ENCODE data around the gene IFT81.

GRCh38 chr12:110201995-110202394 is 77.8 kb downstream of the IFT81 start:
- TF ChIP-seq, protein P1, sequence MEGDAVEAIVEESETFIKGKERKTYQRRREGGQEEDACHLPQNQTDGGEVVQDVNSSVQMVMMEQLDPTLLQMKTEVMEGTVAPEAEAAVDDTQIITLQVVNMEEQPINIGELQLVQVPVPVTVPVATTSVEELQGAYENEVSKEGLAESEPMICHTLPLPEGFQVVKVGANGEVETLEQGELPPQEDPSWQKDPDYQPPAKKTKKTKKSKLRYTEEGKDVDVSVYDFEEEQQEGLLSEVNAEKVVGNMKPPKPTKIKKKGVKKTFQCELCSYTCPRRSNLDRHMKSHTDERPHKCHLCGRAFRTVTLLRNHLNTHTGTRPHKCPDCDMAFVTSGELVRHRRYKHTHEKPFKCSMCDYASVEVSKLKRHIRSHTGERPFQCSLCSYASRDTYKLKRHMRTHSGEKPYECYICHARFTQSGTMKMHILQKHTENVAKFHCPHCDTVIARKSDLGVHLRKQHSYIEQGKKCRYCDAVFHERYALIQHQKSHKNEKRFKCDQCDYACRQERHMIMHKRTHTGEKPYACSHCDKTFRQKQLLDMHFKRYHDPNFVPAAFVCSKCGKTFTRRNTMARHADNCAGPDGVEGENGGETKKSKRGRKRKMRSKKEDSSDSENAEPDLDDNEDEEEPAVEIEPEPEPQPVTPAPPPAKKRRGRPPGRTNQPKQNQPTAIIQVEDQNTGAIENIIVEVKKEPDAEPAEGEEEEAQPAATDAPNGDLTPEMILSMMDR (IDR thresholded peaks at IDR 0.05): no peak
- no peak for TF ChIP-seq ATF2 (CRISPR knock-in tag; IDR thresholded peaks at IDR 0.05; ENCODE audit: borderline replicate concordance, low read depth)
- no peak for TF ChIP-seq USF2 (CRISPR knock-in tag; IDR thresholded peaks at IDR 0.05)
- no peak for TF ChIP-seq SMAD3 (CRISPR knock-in tag; IDR thresholded peaks at IDR 0.05; ENCODE audit: borderline replicate concordance)
- TF ChIP-seq MXD4 (CRISPR knock-in tag; IDR thresholded peaks at IDR 0.05; ENCODE audit: borderline replicate concordance): no peak
